ENCODE results near the gene NFATC2.
A peak's percentile ranks its signal among the peaks of the same experiment; 100 is the strongest.

The NFATC2 gene

DNA sequence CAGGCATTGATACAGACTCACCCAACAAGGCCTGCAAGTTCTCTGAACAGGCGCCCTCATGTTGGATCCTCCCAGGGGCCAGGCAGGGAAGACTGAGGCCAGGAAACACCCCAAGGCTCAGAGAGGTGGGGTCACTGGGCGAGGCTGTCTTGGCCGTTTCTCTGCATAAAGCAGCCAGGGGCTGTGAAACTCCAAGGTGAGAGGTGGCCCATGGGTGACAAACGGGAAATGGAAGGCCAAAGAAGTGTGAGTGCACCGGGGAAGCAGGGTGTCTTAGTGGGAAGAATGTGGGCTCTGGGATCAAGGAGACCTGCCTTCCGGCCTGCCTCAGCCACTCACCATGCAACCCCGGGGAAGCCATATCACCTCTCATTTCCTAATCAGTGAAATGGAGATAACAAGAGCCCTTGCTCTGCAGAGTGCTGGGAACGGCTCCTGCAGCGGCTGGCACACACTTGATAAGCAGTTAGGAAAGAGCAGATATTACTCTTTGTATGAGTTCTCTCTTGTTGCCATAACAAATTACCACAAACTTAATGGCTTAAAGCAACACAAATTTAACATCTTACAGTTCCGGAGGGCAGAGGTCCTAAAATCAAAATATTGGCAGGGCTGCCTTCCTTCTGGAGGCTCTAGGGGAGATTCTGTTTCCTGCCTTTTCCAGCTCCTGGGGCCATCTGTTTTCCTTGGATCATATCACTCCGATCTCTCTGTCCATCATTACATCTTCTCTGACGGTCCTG lies 168.6 kb downstream of the NFATC2 start:
- Histone ChIP-seq H3K4me3 (ENCODE audit: low read depth, low read length, poor library complexity, severe bottlenecking) (no peak overlapping the region), H3K9ac (ENCODE audit: low read length) (no peak overlapping the region), H3K79me2 (ENCODE audit: insufficient read depth, low read length) (no peaks in the 10 kb centered on the region), H3K4me2 (ENCODE audit: low read length) (no peak overlapping the region), H3K27me3 (ENCODE audit: insufficient read depth, low read length) (0 out of 2 replicates have a peak, but pooled peaks cover 5% of the 10 kb centered on the region), H2AFZ (ENCODE audit: low read length) (no peak overlapping the region), H3F3A (ENCODE audit: insufficient read depth, low read length) (no peaks in the 10 kb centered on the region), H4K20me1 (ENCODE audit: insufficient read depth, low read length) (no peaks in the 10 kb centered on the region), H3K36me3 (ENCODE audit: insufficient read depth, low read length) (no peaks in the 10 kb centered on the region), H3K4me1 (ENCODE audit: insufficient read depth, low read length, severe bottlenecking) (peaks cover 15% of the 10 kb centered on the region), H3K9me3 (ENCODE audit: low read length) (no peaks in the 10 kb centered on the region), H3K9me2 (ENCODE audit: low read depth, low read length) (no peaks in the 10 kb centered on the region), H3K27ac (ENCODE audit: low read depth, low read length, poor library complexity, severe bottlenecking) (no peak overlapping the region)
- no peak for TF ChIP-seq EZH2 (IDR thresholded peaks at IDR 0.05; ENCODE audit: borderline replicate concordance, low read length)
- no peak for TF ChIP-seq CTCF (IDR thresholded peaks at IDR 0.05; ENCODE audit: low read length)

DNA sequence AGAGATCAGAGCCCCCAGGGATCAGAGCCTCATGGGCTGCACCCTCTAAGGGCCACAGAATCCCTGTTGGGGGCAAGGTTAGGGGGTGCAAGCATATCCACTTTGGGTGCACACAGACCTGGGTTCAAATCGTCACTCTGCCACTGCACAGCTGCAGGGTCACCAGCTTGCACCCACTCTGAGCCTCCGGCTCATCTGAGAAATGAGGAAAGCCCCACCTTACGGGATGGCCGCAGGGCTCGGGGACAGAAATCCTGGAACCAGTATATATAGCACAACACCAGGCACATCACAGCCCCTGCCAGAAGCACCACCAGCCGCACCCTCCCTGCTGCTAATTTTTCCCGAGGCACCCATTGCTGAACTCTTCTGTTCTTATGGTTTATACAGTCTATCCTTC lies 169.6 kb downstream of the NFATC2 start:
- Histone ChIP-seq H4K20me1 (ENCODE audit: insufficient read depth, low read length) (no peaks in the 10 kb centered on the region), H3K79me2 (ENCODE audit: insufficient read depth, low read length) (no peaks in the 10 kb centered on the region), H3K9me2 (ENCODE audit: low read depth, low read length) (no peaks in the 10 kb centered on the region), H3F3A (ENCODE audit: insufficient read depth, low read length) (no peaks in the 10 kb centered on the region), H3K27me3 (ENCODE audit: insufficient read depth, low read length) (0 out of 2 replicates have a peak, but pooled peaks cover 5% of the 10 kb centered on the region), H3K9me3 (ENCODE audit: low read length) (no peaks in the 10 kb centered on the region), H3K9ac (ENCODE audit: low read length) (no peak overlapping the region), H3K4me1 (ENCODE audit: insufficient read depth, low read length, severe bottlenecking) (peaks cover 7% of the 10 kb centered on the region), H2AFZ (ENCODE audit: low read length) (no peak overlapping the region), H3K27ac (ENCODE audit: low read depth, low read length, poor library complexity, severe bottlenecking) (no peak overlapping the region), H3K4me2 (ENCODE audit: low read length) (no peak overlapping the region), H3K36me3 (ENCODE audit: insufficient read depth, low read length) (no peaks in the 10 kb centered on the region), H3K4me3 (ENCODE audit: low read depth, low read length, poor library complexity, severe bottlenecking) (no peak overlapping the region)
- TF ChIP-seq EZH2 (IDR thresholded peaks at IDR 0.05; ENCODE audit: borderline replicate concordance, low read length) (no peak), CTCF (IDR thresholded peaks at IDR 0.05; ENCODE audit: low read length) (no peak)

DNA sequence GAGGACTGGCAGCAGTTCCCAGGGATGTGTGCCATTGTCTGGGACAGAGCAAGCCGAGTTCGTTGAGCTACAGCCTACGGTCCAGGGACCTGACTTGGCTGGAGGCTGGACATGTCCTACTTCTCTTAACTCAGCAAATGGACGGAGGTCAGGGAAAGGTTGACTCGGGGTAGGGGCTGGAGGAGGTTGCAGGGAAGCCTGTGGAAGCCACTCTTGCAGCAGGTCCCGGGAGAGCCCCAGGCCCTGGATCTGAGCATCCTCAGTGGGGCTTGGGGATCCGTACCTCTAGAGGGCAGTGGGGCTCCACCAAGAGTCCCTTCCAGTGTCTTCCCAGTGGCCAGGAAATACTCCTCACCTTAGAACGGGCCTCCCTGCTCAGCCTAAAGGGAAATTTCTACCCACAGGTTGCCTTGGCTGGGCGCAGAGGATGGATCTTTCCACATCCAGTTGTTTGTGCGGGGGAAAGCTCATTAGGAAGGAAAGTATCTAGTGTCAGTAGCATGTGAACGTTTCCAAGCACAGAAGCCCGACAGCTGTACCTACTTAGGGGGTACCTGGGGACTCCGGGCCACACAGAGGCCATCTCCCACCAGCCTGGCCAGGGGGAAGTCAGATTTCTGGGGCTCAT lies 170.2 kb downstream of the NFATC2 start:
- Histone ChIP-seq H3K4me1 (ENCODE audit: insufficient read depth, low read length, severe bottlenecking) (peaks cover under 1% of the 10 kb centered on the region), H3K79me2 (ENCODE audit: insufficient read depth, low read length) (no peaks in the 10 kb centered on the region), H2AFZ (ENCODE audit: low read length) (no peak overlapping the region), H3F3A (ENCODE audit: insufficient read depth, low read length) (no peaks in the 10 kb centered on the region), H3K9me3 (ENCODE audit: low read length) (no peaks in the 10 kb centered on the region), H3K27me3 (ENCODE audit: insufficient read depth, low read length) (0 out of 2 replicates have a peak, but pooled peaks cover 5% of the 10 kb centered on the region), H3K4me3 (ENCODE audit: low read depth, low read length, poor library complexity, severe bottlenecking) (no peak overlapping the region), H4K20me1 (ENCODE audit: insufficient read depth, low read length) (no peaks in the 10 kb centered on the region), H3K9me2 (ENCODE audit: low read depth, low read length) (no peaks in the 10 kb centered on the region), H3K4me2 (ENCODE audit: low read length) (no peak overlapping the region), H3K9ac (ENCODE audit: low read length) (no peak overlapping the region), H3K27ac (ENCODE audit: low read depth, low read length, poor library complexity, severe bottlenecking) (no peak overlapping the region), H3K36me3 (ENCODE audit: insufficient read depth, low read length) (no peaks in the 10 kb centered on the region)
- TF ChIP-seq EZH2 (IDR thresholded peaks at IDR 0.05; ENCODE audit: borderline replicate concordance, low read length) (no peak), CTCF (IDR thresholded peaks at IDR 0.05; ENCODE audit: low read length) (peak; percentile 78)
